OCI-LY3 (cell line): ENCODE measurements around the gene LUZP2.

Source experiments
- EZH2phosphoT487 ChIP-seq: fragments of 200-600 bp; shearing (Covaris generic); IDR thresholded peaks from 2 replicates; pipeline ENCODE4 v1.6.1; 2018; ENCODE audit warnings: antibody characterized with exemption, mixed run types, low read depth
- TF ChIP-seq, protein P1 (sequence below): fragments of 200-600, 300-600 bp; sonication (generic); IDR thresholded peaks from 2 replicates; pipeline ENCODE4 v1.5.1; 2014; ENCODE audit warnings: antibody characterized with exemption, low read length, low read depth

- TF ChIP-seq, protein P1, sequence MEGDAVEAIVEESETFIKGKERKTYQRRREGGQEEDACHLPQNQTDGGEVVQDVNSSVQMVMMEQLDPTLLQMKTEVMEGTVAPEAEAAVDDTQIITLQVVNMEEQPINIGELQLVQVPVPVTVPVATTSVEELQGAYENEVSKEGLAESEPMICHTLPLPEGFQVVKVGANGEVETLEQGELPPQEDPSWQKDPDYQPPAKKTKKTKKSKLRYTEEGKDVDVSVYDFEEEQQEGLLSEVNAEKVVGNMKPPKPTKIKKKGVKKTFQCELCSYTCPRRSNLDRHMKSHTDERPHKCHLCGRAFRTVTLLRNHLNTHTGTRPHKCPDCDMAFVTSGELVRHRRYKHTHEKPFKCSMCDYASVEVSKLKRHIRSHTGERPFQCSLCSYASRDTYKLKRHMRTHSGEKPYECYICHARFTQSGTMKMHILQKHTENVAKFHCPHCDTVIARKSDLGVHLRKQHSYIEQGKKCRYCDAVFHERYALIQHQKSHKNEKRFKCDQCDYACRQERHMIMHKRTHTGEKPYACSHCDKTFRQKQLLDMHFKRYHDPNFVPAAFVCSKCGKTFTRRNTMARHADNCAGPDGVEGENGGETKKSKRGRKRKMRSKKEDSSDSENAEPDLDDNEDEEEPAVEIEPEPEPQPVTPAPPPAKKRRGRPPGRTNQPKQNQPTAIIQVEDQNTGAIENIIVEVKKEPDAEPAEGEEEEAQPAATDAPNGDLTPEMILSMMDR = no peak
- no peak for TF ChIP-seq EZH2phosphoT487
Observed at GRCh38 chr11:24828938-24829605, 332.2 kb downstream of the LUZP2 start.
